DND-41 (cell line): ENCODE measurements around the gene CARD9.
A peak's percentile ranks its signal among the peaks of the same experiment; 100 is the strongest.
"Not testable (repeated sequence)": the region's sequence is repeated elsewhere in the genome, so short reads cannot be mapped to it uniquely, and the experiment has no call there.

Experiments used
- ATAC-seq: fragments of 200-7000 bp; cut with Tn5 transposase; 3 replicates; pipeline ENCODE4 v1.9.1; 2021; ENCODE audit warnings: low read depth; ENCODE audit not compliant: insufficient read depth
- DNase-seq: peaks from one replicate; pipeline ENCODE4 v3.0.0-alpha.2; 2020
- H2AFZ ChIP-seq: 2 replicates; pipeline ENCODE4 v1.6.0; 2012; ENCODE audit warnings: low read depth, low read length
- H3K27ac ChIP-seq: 2 replicates; pipeline ENCODE4 v1.5.1; 2012; ENCODE audit warnings: low read length, inconsistent platforms
- H3K27me3 ChIP-seq: fragments of 200-600 bp; sonication (generic); 2 replicates; pipeline ENCODE4 v1.6.0; 2012; ENCODE audit warnings: low read length, mild to moderate bottlenecking, inconsistent platforms; ENCODE audit not compliant: insufficient read depth, poor library complexity
- H3K36me3 ChIP-seq: 2 replicates; pipeline ENCODE4 v1.5.1; 2012; ENCODE audit warnings: low read length, inconsistent platforms; ENCODE audit not compliant: insufficient read depth
- H3K4me1 ChIP-seq: 2 replicates; pipeline ENCODE4 v1.5.1; 2012; ENCODE audit warnings: mild to moderate bottlenecking, low read length; ENCODE audit not compliant: insufficient read depth
- H3K4me2 ChIP-seq: 2 replicates; pipeline ENCODE4 v1.6.0; 2012; ENCODE audit warnings: mild to moderate bottlenecking, moderate library complexity, low read length, inconsistent platforms; ENCODE audit not compliant: insufficient read depth
- H3K4me3 ChIP-seq, 2 experiments: fragments of 200-600 bp in 1 of 2; shearing (Covaris generic) in 1 of 2; 2 replicates each; pipeline ENCODE4 v1.5.1; 2012 to 2016; ENCODE audit warnings: inconsistent platforms in 2 of 2, low read length in 2 of 2, mild to moderate bottlenecking in 2 of 2, low read depth in 1 of 2, moderate library complexity in 1 of 2
- H3K79me2 ChIP-seq: 2 replicates; pipeline ENCODE4 v1.6.0; 2012; ENCODE audit warnings: low read length, inconsistent platforms; ENCODE audit not compliant: insufficient read depth
- H3K9ac ChIP-seq: 2 replicates; pipeline ENCODE4 v1.6.0; 2012; ENCODE audit warnings: low read depth, mild to moderate bottlenecking, inconsistent platforms, low read length, moderate library complexity
- H3K9me3 ChIP-seq: 2 replicates; pipeline ENCODE4 v1.5.1; 2012; ENCODE audit warnings: low read length, moderate library complexity, mild to moderate bottlenecking, inconsistent platforms; ENCODE audit not compliant: insufficient read depth, severe bottlenecking
- H4K20me1 ChIP-seq: 2 replicates; pipeline ENCODE4 v1.6.0; 2012; ENCODE audit warnings: low read length; ENCODE audit not compliant: insufficient read depth
- EZH2 ChIP-seq: IDR thresholded peaks from 3 replicates; pipeline ENCODE4 v1.6.1; 2012; ENCODE audit warnings: borderline replicate concordance, low read depth, mild to moderate bottlenecking, moderate library complexity, low read length, inconsistent platforms; ENCODE audit not compliant: severe bottlenecking
- TF ChIP-seq, protein P1 (sequence below): IDR thresholded peaks from 2 replicates; pipeline ENCODE4 v1.5.1; 2012; ENCODE audit warnings: borderline replicate concordance, low read length, moderate library complexity, mild to moderate bottlenecking; ENCODE audit not compliant: poor library complexity, severe bottlenecking; ENCODE audit errors: extremely low read depth

The CARD9 gene

DNA sequence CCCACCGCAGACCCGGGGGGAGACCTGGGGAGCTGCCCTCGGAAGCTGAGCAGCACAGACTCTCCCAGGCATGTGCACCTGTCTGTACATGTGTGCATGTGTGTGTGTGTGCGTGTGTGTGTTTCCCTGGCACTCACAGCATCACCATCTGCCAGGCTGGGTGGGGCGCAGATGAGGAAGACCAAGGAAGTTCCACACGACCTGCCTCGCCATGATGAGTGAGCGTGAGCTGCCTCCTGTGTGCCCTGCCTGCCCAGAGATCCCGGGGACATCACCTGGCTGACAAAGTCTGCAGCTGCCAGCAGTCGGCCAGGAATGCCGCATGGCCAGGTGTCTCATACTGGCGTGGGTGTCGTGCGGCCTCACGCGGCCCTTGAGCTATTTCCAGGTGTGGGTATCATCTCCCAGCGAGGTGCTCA is 50.1 kb downstream of the CARD9 start:
- Histone ChIP-seq H2AFZ (no peak overlapping the region), H3K27ac (no peak overlapping the region), H4K20me1 (peaks cover 8% of the 10 kb centered on the region; the same call in 1 of the 2 replicates), H3K9ac (no peak overlapping the region), H3K36me3 (no peaks in the 10 kb centered on the region), H3K4me3 (no peak overlapping the region), H3K27me3 (peaks cover 39% of the 10 kb centered on the region), H3K4me2 (no peak overlapping the region), H3K79me2 (no peaks in the 10 kb centered on the region), H3K9me3 (no peaks in the 10 kb centered on the region), H3K4me1 (peaks cover 11% of the 10 kb centered on the region)
- DNase-seq (peak; percentile 11), ATAC-seq (no peak)
- no peak for TF ChIP-seq EZH2
- TF ChIP-seq, protein P1, sequence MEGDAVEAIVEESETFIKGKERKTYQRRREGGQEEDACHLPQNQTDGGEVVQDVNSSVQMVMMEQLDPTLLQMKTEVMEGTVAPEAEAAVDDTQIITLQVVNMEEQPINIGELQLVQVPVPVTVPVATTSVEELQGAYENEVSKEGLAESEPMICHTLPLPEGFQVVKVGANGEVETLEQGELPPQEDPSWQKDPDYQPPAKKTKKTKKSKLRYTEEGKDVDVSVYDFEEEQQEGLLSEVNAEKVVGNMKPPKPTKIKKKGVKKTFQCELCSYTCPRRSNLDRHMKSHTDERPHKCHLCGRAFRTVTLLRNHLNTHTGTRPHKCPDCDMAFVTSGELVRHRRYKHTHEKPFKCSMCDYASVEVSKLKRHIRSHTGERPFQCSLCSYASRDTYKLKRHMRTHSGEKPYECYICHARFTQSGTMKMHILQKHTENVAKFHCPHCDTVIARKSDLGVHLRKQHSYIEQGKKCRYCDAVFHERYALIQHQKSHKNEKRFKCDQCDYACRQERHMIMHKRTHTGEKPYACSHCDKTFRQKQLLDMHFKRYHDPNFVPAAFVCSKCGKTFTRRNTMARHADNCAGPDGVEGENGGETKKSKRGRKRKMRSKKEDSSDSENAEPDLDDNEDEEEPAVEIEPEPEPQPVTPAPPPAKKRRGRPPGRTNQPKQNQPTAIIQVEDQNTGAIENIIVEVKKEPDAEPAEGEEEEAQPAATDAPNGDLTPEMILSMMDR: no peak

DNA sequence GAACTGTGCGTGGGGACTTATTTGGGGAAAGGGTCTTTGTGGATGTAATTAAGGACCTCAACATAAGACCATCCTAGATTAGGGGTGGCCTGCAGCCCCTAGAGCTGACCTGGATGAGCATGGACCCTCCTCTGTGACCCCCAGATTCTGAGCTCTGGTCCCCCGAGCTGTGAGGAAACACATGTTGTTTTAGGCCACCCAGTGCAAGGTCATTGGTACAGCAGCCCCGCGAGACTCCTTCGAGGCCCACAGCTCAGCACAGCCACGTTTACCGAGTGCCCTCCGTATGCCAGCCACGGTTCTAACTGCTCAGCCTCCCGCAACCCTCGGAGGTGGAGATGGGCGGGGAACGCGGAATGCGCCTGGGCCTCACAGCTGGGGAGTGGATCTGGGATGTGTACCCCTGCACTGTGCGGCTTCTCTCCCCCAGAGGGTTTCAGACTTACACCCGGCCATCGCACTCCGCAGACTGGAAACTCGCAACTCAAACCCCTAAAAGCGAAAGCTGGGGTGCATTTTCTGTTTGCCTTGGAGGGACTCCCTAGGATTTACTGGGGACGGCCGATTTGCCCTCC is 50.6 kb downstream of the CARD9 start:
- no peak overlapping the region for H2AFZ ChIP-seq
- H3K9ac ChIP-seq: no peak overlapping the region
- no peak overlapping the region for H3K4me3 ChIP-seq
- H3K9me3 ChIP-seq: no peaks in the 10 kb centered on the region
- peaks cover 8% of the 10 kb centered on the region; the same call in 1 of the 2 replicates for H4K20me1 ChIP-seq
- no peak overlapping the region for H3K4me2 ChIP-seq
- DNase-seq (no peak), ATAC-seq (no peak)
- no peak overlapping the region for H3K27ac ChIP-seq
- H3K4me1 ChIP-seq: peaks cover 6% of the 10 kb centered on the region; the same call in 1 of the 2 replicates
- peaks cover 39% of the 10 kb centered on the region for H3K27me3 ChIP-seq
- no peaks in the 10 kb centered on the region for H3K79me2 ChIP-seq
- TF ChIP-seq, protein P1: no peak
- no peak for TF ChIP-seq EZH2
- H3K36me3 ChIP-seq: no peaks in the 10 kb centered on the region

DNA sequence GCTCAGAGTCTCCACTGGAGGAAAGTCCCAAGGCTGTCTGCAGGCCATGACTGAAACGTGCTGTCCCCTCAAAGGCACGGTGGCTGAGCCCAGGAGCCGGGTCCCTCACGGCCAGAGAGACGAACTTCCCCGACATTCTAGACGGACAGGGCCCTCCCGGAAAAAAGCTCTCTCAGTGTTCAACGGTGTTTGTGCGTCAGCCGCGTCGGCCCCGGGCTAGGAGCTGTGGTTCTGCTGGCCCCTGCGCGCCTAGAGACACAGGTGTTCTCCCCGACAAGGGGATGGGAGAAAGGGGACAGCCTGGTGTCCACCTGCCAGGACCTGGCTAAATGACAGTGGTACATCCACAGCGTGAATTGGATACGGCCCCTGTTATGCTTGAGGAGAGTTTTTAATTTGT is 51.9 kb downstream of the CARD9 start:
- H3K4me1 ChIP-seq: no peaks in the 10 kb centered on the region
- DNase-seq: no peak
- H3K27me3 ChIP-seq: peaks cover 39% of the 10 kb centered on the region
- no peak overlapping the region for H3K4me2 ChIP-seq
- H3K9me3 ChIP-seq: no peaks in the 10 kb centered on the region
- ATAC-seq: no peak
- H3K4me3 ChIP-seq: no peak overlapping the region
- no peaks in the 10 kb centered on the region for H3K36me3 ChIP-seq
- H3K27ac ChIP-seq: no peak overlapping the region
- peaks cover 8% of the 10 kb centered on the region; the same call in 1 of the 2 replicates for H4K20me1 ChIP-seq
- no peaks in the 10 kb centered on the region for H3K79me2 ChIP-seq
- TF ChIP-seq, protein P1: no peak
- no peak for TF ChIP-seq EZH2
- no peak overlapping the region for H2AFZ ChIP-seq
- H3K9ac ChIP-seq: no peak overlapping the region

DNA sequence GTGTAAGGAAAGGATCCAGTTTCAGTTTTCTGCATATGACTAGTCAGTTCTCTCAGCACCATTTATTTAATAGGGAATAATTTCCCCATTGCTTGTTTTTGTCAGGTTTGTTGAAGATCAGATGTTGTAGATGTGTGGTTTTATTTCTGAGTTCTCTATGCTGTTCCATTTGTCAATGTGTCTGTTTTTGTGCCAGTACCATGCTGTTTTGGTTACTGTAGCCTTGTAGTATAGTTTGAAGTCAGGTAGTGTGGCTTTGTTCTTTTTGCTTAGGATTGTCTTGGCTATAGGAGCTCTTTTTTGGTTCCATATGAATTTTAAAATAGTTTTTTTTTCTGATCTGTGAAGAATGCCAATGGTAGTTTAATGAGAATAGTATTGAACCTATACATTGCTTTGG is 52.5 kb downstream of the CARD9 start:
- not testable (repeated sequence) for H3K4me3 ChIP-seq, H3K9me3 ChIP-seq, H3K4me1 ChIP-seq, H3K27ac ChIP-seq, H3K4me2 ChIP-seq, H3K79me2 ChIP-seq, H4K20me1 ChIP-seq, ATAC-seq, H3K9ac ChIP-seq, H2AFZ ChIP-seq, H3K36me3 ChIP-seq, DNase-seq
- H3K27me3 ChIP-seq: peaks cover 39% of the 10 kb centered on the region

DNA sequence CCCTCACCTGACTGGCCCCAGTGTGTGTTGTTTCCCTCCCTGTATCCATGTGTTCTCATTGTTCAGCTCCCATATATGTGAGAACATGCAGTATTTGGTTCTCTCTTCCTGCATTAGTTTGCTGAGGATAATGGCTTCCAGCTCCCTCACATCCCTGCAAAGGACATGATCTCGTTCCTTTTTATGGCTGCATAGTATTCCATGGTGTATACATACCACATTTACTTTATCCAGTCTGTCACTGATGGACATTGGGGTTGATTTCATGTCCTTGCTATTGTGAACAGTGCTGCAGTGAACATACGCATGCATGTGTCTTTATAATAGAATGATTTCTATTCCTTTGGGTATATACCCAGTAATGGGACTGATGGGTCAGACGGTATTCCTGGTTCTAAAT is 53.5 kb downstream of the CARD9 start:
- not testable (repeated sequence) for H3K79me2 ChIP-seq, H3K36me3 ChIP-seq, H3K4me2 ChIP-seq, DNase-seq, H3K27ac ChIP-seq, H2AFZ ChIP-seq, H4K20me1 ChIP-seq, H3K4me1 ChIP-seq, H3K9me3 ChIP-seq, H3K9ac ChIP-seq, ATAC-seq, H3K4me3 ChIP-seq
- H3K27me3 ChIP-seq: peaks cover 34% of the 10 kb centered on the region

DNA sequence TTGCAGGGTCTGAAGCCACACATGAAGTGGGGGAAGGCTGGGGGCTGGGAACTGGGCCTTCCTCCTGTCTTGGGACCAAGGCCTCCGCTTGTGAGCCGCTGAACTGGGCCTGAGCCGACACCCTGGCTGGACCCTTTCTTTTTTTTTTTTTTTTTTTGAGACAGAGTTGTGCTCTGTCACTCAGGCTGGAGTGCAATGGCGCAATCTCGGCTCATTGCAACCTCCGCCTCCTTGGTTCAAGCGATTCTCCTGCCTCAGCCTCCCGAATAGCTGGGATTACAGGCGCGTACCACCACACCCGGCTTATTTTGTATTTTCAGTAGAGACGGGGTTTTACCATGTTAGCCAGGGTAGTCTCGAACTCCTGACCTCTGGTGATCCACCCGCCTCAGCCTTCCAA is 54.2 kb downstream of the CARD9 start:
- not testable (repeated sequence) for H3K9ac ChIP-seq, H3K79me2 ChIP-seq, DNase-seq, H3K36me3 ChIP-seq, H3K4me1 ChIP-seq, H4K20me1 ChIP-seq, H2AFZ ChIP-seq, H3K4me3 ChIP-seq, H3K4me2 ChIP-seq, ATAC-seq, H3K27ac ChIP-seq
- H3K27me3 ChIP-seq: peaks cover 30% of the 10 kb centered on the region
- peaks cover 11% of the 10 kb centered on the region for H3K9me3 ChIP-seq
